Measurements from ENCODE around the gene TAF1D.

DNA sequence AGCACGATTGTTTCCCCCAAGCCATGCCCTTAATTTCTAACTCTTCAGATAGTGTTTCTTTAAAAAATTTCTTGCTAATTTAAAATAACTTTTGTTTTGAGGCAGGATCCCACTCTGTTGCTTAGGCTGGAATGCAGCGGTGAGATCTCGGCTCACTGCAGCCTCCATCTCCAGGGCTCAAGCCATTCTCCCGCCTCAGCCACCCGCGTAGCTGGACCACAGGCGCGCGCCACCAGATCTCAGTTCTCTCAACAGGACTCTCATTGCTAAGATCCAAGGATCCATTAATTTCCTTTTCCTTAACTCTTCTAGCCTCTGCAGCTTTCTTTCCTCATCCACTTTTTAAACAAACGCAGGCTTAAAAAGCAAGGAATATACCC lies 42.5 kb upstream of the TAF1D start:
- no peak for TF ChIP-seq POLR2A (IDR thresholded peaks at IDR 0.05; ENCODE audit: low read length)
- TF ChIP-seq GATA1 (IDR thresholded peaks at IDR 0.05; ENCODE audit: low read depth, low read length) = no peak
